HepG2 (cell line): ENCODE data around the gene NKD1. TPM values are rescaled to one million over a fixed set of nuclear protein-coding genes. Genes with fewer than 3 reads are reported as not detected.

Experiments
- EP300 ChIP-seq, 3 experiments: sonication (generic) in 1 of 3; formaldehyde crosslinking in 1 of 3; IDR thresholded peaks; 2 replicates each; pipeline versions ENCODE4 v1.5.1 to v1.6.1; 2011 to 2020; ENCODE audit warnings: low read depth in 2 of 3, low read length in 2 of 3, borderline replicate concordance in 1 of 3, improper control_type of control experiment in 1 of 3, mild to moderate bottlenecking in 1 of 3, missing genetic modification reagents in 1 of 3, moderate library complexity in 1 of 3
- ESRRA ChIP-seq: sonication (generic); formaldehyde crosslinking; IDR thresholded peaks from 2 replicates; pipeline ENCODE4 v1.5.1; 2020; ENCODE audit warnings: mild to moderate bottlenecking, low read depth, missing genetic modification reagents
- HIVEP1 ChIP-seq: sonication (generic); formaldehyde crosslinking; IDR thresholded peaks from 2 replicates; pipeline ENCODE4 v1.4.0; 2020; ENCODE audit warnings: mild to moderate bottlenecking, missing genetic modification reagents
- JDP2 ChIP-seq: sonication (generic); formaldehyde crosslinking; IDR thresholded peaks from 2 replicates; pipeline ENCODE4 v1.8.1; 2022; ENCODE audit warnings: missing genetic modification reagents, borderline replicate concordance
- MLLT10 ChIP-seq: sonication (generic); formaldehyde crosslinking; IDR thresholded peaks from 2 replicates; pipeline ENCODE4 v1.4.0; 2020; ENCODE audit warnings: missing genetic modification reagents
- PTBP1 ChIP-seq: fragments of 200-400 bp; formaldehyde crosslinking; IDR thresholded peaks from 2 replicates; pipeline ENCODE4 v1.6.1; 2018; ENCODE audit warnings: low read length, low read depth; ENCODE audit not compliant: poor library complexity, severe bottlenecking
- RNF2 ChIP-seq: fragments of 450-650 bp; conservative IDR thresholded peaks from 2 replicates; pipeline ENCODE4 v1.6.1; 2016; ENCODE audit warnings: low read depth
- SOX13 ChIP-seq, 3 experiments: fragments of 450-650 bp in 1 of 3; sonication (generic) in 1 of 3; formaldehyde crosslinking in 1 of 3; IDR thresholded peaks in 2 of 3; conservative IDR thresholded peaks in 1 of 3; 2 replicates each; pipeline versions ENCODE4 v1.5.0 to v1.6.1; 2016 to 2020; ENCODE audit warnings: antibody characterized with exemption in 1 of 3, mild to moderate bottlenecking in 1 of 3, missing compliant biosample characterization in 1 of 3, missing genetic modification reagents in 1 of 3, moderate library complexity in 1 of 3
- TFDP1 ChIP-seq: IDR thresholded peaks from 2 replicates; pipeline ENCODE4 v1.6.1; 2016; ENCODE audit warnings: missing compliant biosample characterization, missing genetic modification reagents, borderline replicate concordance
- ZNF292 ChIP-seq: sonication (generic); formaldehyde crosslinking; IDR thresholded peaks from 2 replicates; pipeline ENCODE4 v1.8.1; 2022; ENCODE audit warnings: mild to moderate bottlenecking, low read depth, missing genetic modification reagents, borderline replicate concordance
- ZNF660 ChIP-seq: sonication (generic); formaldehyde crosslinking; IDR thresholded peaks from 2 replicates; pipeline ENCODE4 v1.5.1; 2020; ENCODE audit warnings: mild to moderate bottlenecking, low read depth, missing genetic modification reagents, borderline replicate concordance
- ZNF674 ChIP-seq: sonication (generic); formaldehyde crosslinking; IDR thresholded peaks from 2 replicates; pipeline ENCODE4 v1.5.0; 2020; ENCODE audit warnings: low read depth, mild to moderate bottlenecking, missing genetic modification reagents
- ZNF768 ChIP-seq: sonication (generic); formaldehyde crosslinking; IDR thresholded peaks from 2 replicates; pipeline ENCODE4 v1.4.0; 2020; ENCODE audit warnings: missing genetic modification reagents
- polyA plus RNA-seq, 8 experiments: library from polyadenylated mRNA; depleted of rRNA in 3 of 8; stranded (reverse) in 7 of 8; unstranded in 1 of 8; fragments of >200 nt; fragmentation: Illumina TruSeq in 4 of 8; extraction: Trizol in 4 of 8; gene quantifications; 2 replicates each; pipeline versions ENCODE4 v1.2.1 to v1.2.3, GENCODE V29; 2011 to 2016; ENCODE audit warnings: low read depth in 4 of 8, missing spikeins in 1 of 8, mixed read lengths in 1 of 8; ENCODE audit not compliant: insufficient read depth in 1 of 8
- total RNA-seq, 5 experiments: library from RNA; depleted of rRNA; stranded (reverse); fragments of >200 nt; fragmentation: Illumina TruSeq; extraction: Trizol; gene quantifications; 2 replicates each; pipeline ENCODE4 v1.2.3, GENCODE V29; 2016; ENCODE audit warnings: low read depth in 1 of 5
- TF ChIP-seq, protein P1 (sequence below): sonication (generic); formaldehyde crosslinking; IDR thresholded peaks from 2 replicates; pipeline ENCODE4 v1.5.0; 2020; ENCODE audit warnings: missing genetic modification reagents
- TF ChIP-seq, protein P2 (sequence below): IDR thresholded peaks from 2 replicates; pipeline ENCODE4 v1.6.1; 2016; ENCODE audit warnings: control low read depth
- TF ChIP-seq, protein P3 (sequence below): sonication (generic); formaldehyde crosslinking; IDR thresholded peaks from 2 replicates; pipeline ENCODE4 v1.4.0; 2020; ENCODE audit warnings: mild to moderate bottlenecking, missing genetic modification reagents
- TF ChIP-seq, protein P4 (sequence below): IDR thresholded peaks from 2 replicates; pipeline ENCODE4 v1.6.1; 2012; ENCODE audit warnings: low read depth, low read length, improper control_type of control experiment

NKD1 gene
- total and polyA plus RNA-seq, 2 of the 13 experiments (the other 11 are each of a cell fraction or from before 2014, with no cell fraction given), result 70.4 to 121 TPM

DNA sequence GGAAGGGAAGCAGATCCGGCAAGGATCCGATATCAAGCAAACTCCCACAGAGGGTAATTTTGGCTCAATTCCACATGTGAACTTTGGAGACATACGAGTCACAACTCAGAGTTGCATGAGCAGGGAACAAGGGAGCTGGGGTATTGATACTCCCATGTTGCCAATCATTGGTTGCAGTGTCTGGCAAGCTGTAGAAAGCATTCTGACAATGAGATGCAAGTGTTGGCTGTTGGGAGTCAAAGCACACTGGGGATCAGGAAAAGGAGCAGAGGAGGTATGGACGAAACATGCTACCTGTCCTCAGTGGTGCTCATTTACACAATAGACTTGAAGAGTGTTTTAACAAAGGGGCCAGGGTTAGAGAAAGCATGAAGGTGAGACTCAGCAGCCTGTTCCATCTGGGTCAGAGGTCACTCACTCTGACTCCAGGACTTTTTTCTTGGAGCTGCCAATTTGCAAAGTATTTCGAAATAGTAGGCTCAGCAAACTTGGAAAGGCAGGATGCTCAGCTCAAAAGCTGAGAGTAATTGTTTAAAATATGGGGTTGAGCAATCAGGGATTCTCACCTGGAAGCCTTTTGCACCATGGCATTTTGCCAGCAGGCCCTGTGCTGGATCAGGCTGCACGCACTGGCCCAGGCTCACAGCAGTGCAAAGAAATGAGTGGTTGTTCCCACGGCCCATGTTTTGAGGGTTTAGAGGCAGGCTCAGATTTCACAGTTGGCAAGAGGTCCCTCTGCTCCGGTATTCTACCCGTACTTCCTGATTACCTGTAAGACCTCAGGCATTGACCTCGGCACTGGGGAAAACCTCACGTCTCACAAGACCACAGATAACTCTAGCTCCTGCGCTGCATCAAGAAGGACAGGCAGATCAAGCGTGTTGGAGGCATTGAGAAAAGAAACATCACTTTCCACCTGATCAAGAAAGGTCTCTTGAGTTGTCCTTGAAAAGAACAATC is 17.6 kb upstream of the NKD1 start (continued):
- TF ChIP-seq, protein P1, sequence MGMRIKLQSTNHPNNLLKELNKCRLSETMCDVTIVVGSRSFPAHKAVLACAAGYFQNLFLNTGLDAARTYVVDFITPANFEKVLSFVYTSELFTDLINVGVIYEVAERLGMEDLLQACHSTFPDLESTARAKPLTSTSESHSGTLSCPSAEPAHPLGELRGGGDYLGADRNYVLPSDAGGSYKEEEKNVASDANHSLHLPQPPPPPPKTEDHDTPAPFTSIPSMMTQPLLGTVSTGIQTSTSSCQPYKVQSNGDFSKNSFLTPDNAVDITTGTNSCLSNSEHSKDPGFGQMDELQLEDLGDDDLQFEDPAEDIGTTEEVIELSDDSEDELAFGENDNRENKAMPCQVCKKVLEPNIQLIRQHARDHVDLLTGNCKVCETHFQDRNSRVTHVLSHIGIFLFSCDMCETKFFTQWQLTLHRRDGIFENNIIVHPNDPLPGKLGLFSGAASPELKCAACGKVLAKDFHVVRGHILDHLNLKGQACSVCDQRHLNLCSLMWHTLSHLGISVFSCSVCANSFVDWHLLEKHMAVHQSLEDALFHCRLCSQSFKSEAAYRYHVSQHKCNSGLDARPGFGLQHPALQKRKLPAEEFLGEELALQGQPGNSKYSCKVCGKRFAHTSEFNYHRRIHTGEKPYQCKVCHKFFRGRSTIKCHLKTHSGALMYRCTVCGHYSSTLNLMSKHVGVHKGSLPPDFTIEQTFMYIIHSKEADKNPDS, result peak; percentile 82; the same call in 1 of the 2 replicates
- TF ChIP-seq PTBP1 (no peak), ZNF292 (CRISPR knock-in tag) (peak; percentile 100), JDP2 (no peak), EP300 (IDR thresholded peaks at IDR 0.05; ENCODE audit: low read depth in 2 of 2, low read length in 2 of 2) (peak in 1 of 2 experiments; percentile 94; a peak in 2 of 4 replicates), EP300 (CRISPR knock-in tag; IDR thresholded peaks at IDR 0.05; ENCODE audit: borderline replicate concordance) (peak; percentile 62; the same call in 1 of the 2 replicates), ZNF660 (CRISPR knock-in tag) (no peak), RNF2 (no peak), ZNF674 (CRISPR knock-in tag) (no peak), HIVEP1 (CRISPR knock-in tag) (peak; percentile 87), MLLT10 (CRISPR knock-in tag) (no peak), ZNF768 (CRISPR knock-in tag) (peak; percentile 18; the same call in 1 of the 2 replicates), ESRRA (CRISPR knock-in tag) (peak; percentile 71; the same call in 1 of the 2 replicates), TFDP1 (peak; percentile 75; the same call in 1 of the 2 replicates), SOX13 (IDR thresholded peaks at IDR 0.05) (peak; percentile 94), SOX13 (CRISPR knock-in tag; conservative IDR thresholded peaks at IDR 0.05 in 1 of 2, IDR thresholded peaks at IDR 0.05 in 1 of 2) (peak in 1 of 2 experiments; percentile 98; a peak in 2 of 4 replicates)
- TF ChIP-seq, protein P2, sequence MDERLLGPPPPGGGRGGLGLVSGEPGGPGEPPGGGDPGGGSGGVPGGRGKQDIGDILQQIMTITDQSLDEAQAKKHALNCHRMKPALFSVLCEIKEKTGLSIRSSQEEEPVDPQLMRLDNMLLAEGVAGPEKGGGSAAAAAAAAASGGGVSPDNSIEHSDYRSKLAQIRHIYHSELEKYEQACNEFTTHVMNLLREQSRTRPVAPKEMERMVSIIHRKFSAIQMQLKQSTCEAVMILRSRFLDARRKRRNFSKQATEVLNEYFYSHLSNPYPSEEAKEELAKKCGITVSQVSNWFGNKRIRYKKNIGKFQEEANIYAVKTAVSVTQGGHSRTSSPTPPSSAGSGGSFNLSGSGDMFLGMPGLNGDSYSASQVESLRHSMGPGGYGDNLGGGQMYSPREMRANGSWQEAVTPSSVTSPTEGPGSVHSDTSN (CRISPR knock-in tag), result no peak
- TF ChIP-seq, protein P3, sequence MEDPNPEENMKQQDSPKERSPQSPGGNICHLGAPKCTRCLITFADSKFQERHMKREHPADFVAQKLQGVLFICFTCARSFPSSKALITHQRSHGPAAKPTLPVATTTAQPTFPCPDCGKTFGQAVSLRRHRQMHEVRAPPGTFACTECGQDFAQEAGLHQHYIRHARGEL (CRISPR knock-in tag), result no peak
- TF ChIP-seq, protein P4, sequence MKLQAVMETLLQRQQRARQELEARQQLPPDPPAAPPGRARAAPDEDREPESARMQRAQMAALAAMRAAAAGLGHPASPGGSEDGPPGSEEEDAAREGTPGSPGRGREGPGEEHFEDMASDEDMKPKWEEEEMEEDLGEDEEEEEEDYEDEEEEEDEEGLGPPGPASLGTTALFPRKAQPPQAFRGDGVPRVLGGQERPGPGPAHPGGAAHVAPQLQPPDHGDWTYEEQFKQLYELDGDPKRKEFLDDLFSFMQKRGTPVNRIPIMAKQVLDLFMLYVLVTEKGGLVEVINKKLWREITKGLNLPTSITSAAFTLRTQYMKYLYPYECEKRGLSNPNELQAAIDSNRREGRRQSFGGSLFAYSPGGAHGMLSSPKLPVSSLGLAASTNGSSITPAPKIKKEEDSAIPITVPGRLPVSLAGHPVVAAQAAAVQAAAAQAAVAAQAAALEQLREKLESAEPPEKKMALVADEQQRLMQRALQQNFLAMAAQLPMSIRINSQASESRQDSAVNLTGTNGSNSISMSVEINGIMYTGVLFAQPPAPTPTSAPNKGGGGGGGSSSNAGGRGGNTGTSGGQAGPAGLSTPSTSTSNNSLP, result no peak
